CD4-positive, alpha-beta T cell (primary cell): ENCODE results near the gene CYB5R3. TPM values are rescaled to one million over a fixed set of nuclear protein-coding genes. Genes with fewer than 3 reads are reported as not detected.
"Not testable (repeated sequence)": the region's sequence is repeated elsewhere in the genome, so short reads cannot be mapped to it uniquely, and the experiment has no call there.

ENCODE experiments used
- ATAC-seq: fragments of 200-7000 bp; cut with Tn5 transposase; one replicate; pipeline ENCODE4 v1.10.0; 2022; ENCODE audit warnings: mild to moderate bottlenecking; ENCODE audit not compliant: poor library complexity
- CTCF ChIA-PET: fragments of 350-600 bp; sonication (Branson Sonifier 250); formaldehyde crosslinking; loops from one replicate; lab custom pipeline; 2021; ENCODE audit warnings: antibody characterized with exemption, inconsistent platforms; lab: Charles Lee
- POLR2A ChIA-PET: fragments of 350-600 bp; sonication (Branson Sonifier 250); formaldehyde crosslinking; loops from one replicate; lab custom pipeline; 2021; ENCODE audit warnings: antibody characterized with exemption, inconsistent platforms; lab: Charles Lee
- DNase-seq, 14 experiments: peaks; one replicate each; pipeline ENCODE4 v3.0.0-alpha.2; 2013 to 2020; ENCODE audit warnings: mixed read lengths in 2 of 14
- H3K27ac ChIP-seq, 2 donors: one replicate each; pipeline versions ENCODE4 v1.5.1 to v1.7.0; 2013; ENCODE audit warnings: low read length in 2 of 2, low read depth in 1 of 2, mild to moderate bottlenecking in 1 of 2
- H3K27me3 ChIP-seq, 2 experiments: 1 replicate in 1 of 2; 2 replicates in 1 of 2; pipeline versions ENCODE4 v1.6.1 to v1.7.0; 2013; ENCODE audit warnings: low read length in 2 of 2, control low read depth in 1 of 2, mild to moderate bottlenecking in 1 of 2, moderate library complexity in 1 of 2; ENCODE audit not compliant: insufficient read depth in 2 of 2, control insufficient read depth in 1 of 2
- H3K36me3 ChIP-seq: one replicate; pipeline ENCODE4 v1.6.1; 2013; ENCODE audit warnings: low read length, control low read depth; ENCODE audit not compliant: insufficient read depth
- H3K4me1 ChIP-seq: one replicate; pipeline ENCODE4 v1.6.1; 2013; ENCODE audit warnings: low read length, control low read depth; ENCODE audit not compliant: insufficient read depth
- H3K4me3 ChIP-seq: one replicate; pipeline ENCODE4 v1.5.1; 2013; ENCODE audit warnings: mild to moderate bottlenecking, low read length, moderate library complexity
- H3K9me3 ChIP-seq, 2 experiments: 1 replicate in 1 of 2; 2 replicates in 1 of 2; pipeline versions ENCODE4 v1.6.1 to v1.7.0; 2013; ENCODE audit warnings: low read length in 2 of 2, mild to moderate bottlenecking in 2 of 2, control low read depth in 1 of 2, moderate library complexity in 1 of 2; ENCODE audit not compliant: control insufficient read depth in 1 of 2, insufficient read depth in 1 of 2
- H3K27ac Mint-ChIP-seq: one replicate; pipeline ENCODE4 v1.8.0; 2020; ENCODE audit warnings: mixed read lengths
- H3K27me3 Mint-ChIP-seq: one replicate; pipeline ENCODE4 v1.8.0; 2021; ENCODE audit warnings: mixed read lengths
- H3K36me3 Mint-ChIP-seq: one replicate; pipeline ENCODE4 v1.8.0; 2021; ENCODE audit warnings: low read depth, mixed read lengths
- H3K4me1 Mint-ChIP-seq: one replicate; pipeline ENCODE4 v1.8.0; 2021; ENCODE audit warnings: low read depth, mixed read lengths
- H3K4me3 Mint-ChIP-seq: one replicate; pipeline ENCODE4 v1.8.0; 2020; ENCODE audit warnings: mild to moderate bottlenecking, mixed read lengths
- H3K9me3 Mint-ChIP-seq: one replicate; pipeline ENCODE4 v1.8.0; 2020; ENCODE audit warnings: mixed read lengths
- intact Hi-C, 2 experiments: fragments of 100-400 bp; cut with DNase I in 1 of 2; cut with micrococcal nuclease in 1 of 2; formaldehyde crosslinking; loops; one replicate each; pipeline versions ENCODE4 v1.15.1 to v1.9.0; 2023 to 2025; cut with DNase I, micrococcal nuclease
- total RNA-seq, 174 experiments: library from RNA in 2 of 174; stranded (reverse) in 2 of 174; gene quantifications; one replicate each; pipeline ENCODE4 v1.2.3 and lab custom pipeline; 2021 to 2026

The CYB5R3 gene
- total RNA-seq, 2 experiments from 2014 or later = 39.8 to 41.2 TPM

- CTCF ChIA-PET, H3K27ac Mint-ChIP-seq: not testable (repeated sequence)
- POLR2A ChIA-PET = interaction anchor here (0.7 to 1.1 kb wide), 2 partner anchors 44 to 926 kb away, joined by 3 to 4 read pairs; partner anchors contain the start of gene POLDIP3
Observed at GRCh38 chr22:42570580-42570979, 78.6 kb downstream of the CYB5R3 start.

GRCh38 chr22:42567950-42568349 is 81.2 kb downstream of the CYB5R3 start:
- ATAC-seq, POLR2A ChIA-PET, H3K27me3 ChIP-seq, H3K9me3 Mint-ChIP-seq, H3K4me3 ChIP-seq, H3K4me1 Mint-ChIP-seq, H3K4me3 Mint-ChIP-seq, CTCF ChIA-PET, DNase-seq, intact Hi-C loops, H3K4me1 ChIP-seq, H3K27ac Mint-ChIP-seq, H3K27ac ChIP-seq, H3K9me3 ChIP-seq, H3K36me3 ChIP-seq, H3K27me3 Mint-ChIP-seq: not testable (repeated sequence)
- peaks cover 24% of the 10 kb centered on the region for H3K36me3 Mint-ChIP-seq

More at GRCh38 chr22:42570580-42570979, 78.6 kb downstream of the CYB5R3 start:
- H3K4me1 ChIP-seq, H3K9me3 ChIP-seq, H3K4me1 Mint-ChIP-seq, DNase-seq, H3K27me3 Mint-ChIP-seq, H3K9me3 Mint-ChIP-seq, intact Hi-C loops, ATAC-seq, H3K27ac ChIP-seq, H3K27me3 ChIP-seq, H3K4me3 Mint-ChIP-seq, H3K4me3 ChIP-seq: not testable (repeated sequence)
- peaks cover 11% of the 10 kb centered on the region for H3K36me3 ChIP-seq
- peaks cover 35% of the 10 kb centered on the region for H3K36me3 Mint-ChIP-seq

Other genes starting within 250 kb of the CYB5R3 start
- gene NFAM1, start 217.0 kb downstream of the CYB5R3 start, total RNA-seq = under 1 TPM; 0.34 to 0.38 TPM
- gene RRP7A, start 129.6 kb downstream of the CYB5R3 start, total RNA-seq = 10 to 100 TPM; 45.4 to 48.3 TPM
- under 1 TPM in 1 of 2 experiments, not detected in 1; 0.69 TPM for gene SERHL2, start 95.4 kb downstream of the CYB5R3 start, total RNA-seq
- gene POLDIP3, start 34.5 kb downstream of the CYB5R3 start, total RNA-seq = 10 to 100 TPM; 77.7 to 80.7 TPM
- gene ATP5MGL, start 8.8 kb downstream of the CYB5R3 start, total RNA-seq = 1 to 10 TPM; 4.3 to 5.3 TPM
- not detected for gene A4GALT, start 71.5 kb upstream of the CYB5R3 start, total RNA-seq
- 10 to 100 TPM; 19.5 to 21.4 TPM for gene ARFGAP3, start 207.9 kb upstream of the CYB5R3 start, total RNA-seq